ENCODE results near the gene NOPCHAP1. TPM values are rescaled to one million over a fixed set of nuclear protein-coding genes. Genes with fewer than 3 reads are reported as not detected.

The NOPCHAP1 gene
- total and polyA plus RNA-seq, 2 of the 8 experiments (the other 6 are each of a cell fraction or from before 2014, with no cell fraction given), result 14.9 to 39.5 TPM

GRCh38 chr12:104990950-104991349 lies 4.8 kb downstream of the NOPCHAP1 start (continued):
- no peak for TF ChIP-seq KDM1A (IDR thresholded peaks at IDR 0.05; ENCODE audit: borderline replicate concordance, low read length)
- TF ChIP-seq MAFK (IDR thresholded peaks at IDR 0.05; ENCODE audit: low read depth, low read length), result no peak
- no peak for TF ChIP-seq EP300 (IDR thresholded peaks at IDR 0.05; ENCODE audit: borderline replicate concordance in 1 of 2, low read depth in 2 of 2, low read length in 2 of 2)
- no peak for TF ChIP-seq CHD1 (IDR thresholded peaks at IDR 0.05; ENCODE audit: low read depth, low read length)
